Activated CD8-positive, alpha-beta memory T cell treated with anti-CD3 and anti-CD28 coated beads, Interleukin-2, amount 10 ng/mL, durations not matched to agents 7 days and 5 days (primary cell): ENCODE measurements around the gene CYB561D1. TPM values are rescaled to one million over a fixed set of nuclear protein-coding genes. Genes with fewer than 3 reads are reported as not detected.

Experiments
- ATAC-seq: fragments of 150-1000 bp; cut with Tn5 transposase; one replicate; pipeline ENCODE4 v1.10.0; 2021; ENCODE audit warnings: moderate library complexity
- CTCF ChIA-PET: fragments of 350-600 bp; sonication (Branson Sonifier 250); formaldehyde crosslinking; loops from one replicate; lab custom pipeline; 2021; ENCODE audit warnings: antibody characterized with exemption; lab: Charles Lee
- DNase-seq: peaks from one replicate; pipeline ENCODE4 v3.0.0-alpha.2; 2020
- H3K27ac Mint-ChIP-seq: one replicate; pipeline ENCODE4 v1.8.0; 2021; ENCODE audit warnings: mild to moderate bottlenecking, mixed read lengths
- H3K27me3 Mint-ChIP-seq: one replicate; pipeline ENCODE4 v1.8.0; 2021; ENCODE audit warnings: mixed read lengths
- H3K36me3 Mint-ChIP-seq: one replicate; pipeline ENCODE4 v1.8.0; 2021; ENCODE audit warnings: mild to moderate bottlenecking, mixed read lengths
- H3K4me1 Mint-ChIP-seq: one replicate; pipeline ENCODE4 v1.8.0; 2021; ENCODE audit warnings: mixed read lengths
- H3K4me3 Mint-ChIP-seq: one replicate; pipeline ENCODE4 v1.8.0; 2021; ENCODE audit warnings: mild to moderate bottlenecking, moderate library complexity, mixed read lengths
- H3K9me3 Mint-ChIP-seq: one replicate; pipeline ENCODE4 v1.8.0; 2022; ENCODE audit warnings: low read depth, mixed read lengths
- total RNA-seq, 2 experiments: library from RNA; stranded (reverse); gene quantifications; one replicate each; pipeline ENCODE4 v1.2.3, GENCODE V29; 2021

CYB561D1 gene
- total RNA-seq, 2 experiments from 2014 or later = 11.0 to 15.0 TPM

DNA sequence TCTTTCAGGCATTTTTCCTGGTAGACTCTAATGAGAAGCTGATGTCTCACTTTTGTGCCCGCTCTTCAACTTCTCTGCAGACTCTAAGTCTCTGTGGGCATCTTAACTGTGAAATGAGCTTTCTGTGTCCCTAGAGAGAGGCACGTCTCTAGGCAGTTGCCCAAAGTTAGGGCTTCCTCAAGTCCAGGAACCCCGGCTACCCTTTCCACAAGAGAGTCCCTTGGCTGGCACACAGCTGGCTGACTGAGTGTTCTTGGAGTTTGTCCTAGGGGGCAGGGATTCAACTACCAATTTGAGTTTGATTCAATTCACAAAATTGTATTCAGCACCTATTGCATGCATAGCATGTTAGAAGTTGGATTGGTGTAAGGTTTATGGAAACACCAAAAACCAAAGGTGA, 47.2 kb downstream of the CYB561D1 start:
- no peak for ATAC-seq
- Mint-ChIP-seq H3K9me3 (no peaks in the 10 kb centered on the region), H3K4me1 (no peaks in the 10 kb centered on the region), H3K4me3 (no peak overlapping the region), H3K27me3 (peaks cover 5% of the 10 kb centered on the region), H3K27ac (no peak overlapping the region), H3K36me3 (no peaks in the 10 kb centered on the region)
- CTCF ChIA-PET = interaction anchor here (0.9 to 46.0 kb wide), 7 partner anchors 8 to 444 kb away, joined by 3 to 1550 read pairs (median 6); partner anchors contain the start of genes AHCYL1, AMIGO1, ATXN7L2 and CYB561D1
- DNase-seq = no peak

DNA sequence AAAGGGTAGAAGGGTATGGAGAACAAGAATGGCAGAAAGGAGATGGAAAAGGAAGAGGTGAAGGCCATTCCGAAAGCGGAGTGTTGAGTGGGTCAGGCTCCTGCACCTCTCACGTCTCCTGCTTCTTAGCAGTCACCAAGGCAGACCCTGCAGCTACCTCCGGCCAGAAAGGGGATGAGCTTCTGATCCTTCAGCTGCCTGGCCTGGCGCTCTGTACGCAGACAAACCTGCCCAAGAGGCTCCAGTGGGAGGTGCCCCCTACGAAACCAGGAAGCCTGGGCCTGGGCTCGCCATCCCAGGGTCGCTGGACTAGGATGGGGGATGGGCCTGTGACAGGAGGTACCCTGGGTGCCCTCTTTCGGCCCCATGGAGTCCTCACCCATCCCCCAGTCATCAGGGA, 48.8 kb downstream of the CYB561D1 start:
- peaks cover 1% of the 10 kb centered on the region for H3K36me3 Mint-ChIP-seq
- CTCF ChIA-PET = interaction anchor here (1.2 to 46.0 kb wide), 8 partner anchors 9 to 263 kb away, joined by 3 to 1550 read pairs (median 17); partner anchors contain the start of genes AMIGO1, ATXN7L2 and CYB561D1

DNA sequence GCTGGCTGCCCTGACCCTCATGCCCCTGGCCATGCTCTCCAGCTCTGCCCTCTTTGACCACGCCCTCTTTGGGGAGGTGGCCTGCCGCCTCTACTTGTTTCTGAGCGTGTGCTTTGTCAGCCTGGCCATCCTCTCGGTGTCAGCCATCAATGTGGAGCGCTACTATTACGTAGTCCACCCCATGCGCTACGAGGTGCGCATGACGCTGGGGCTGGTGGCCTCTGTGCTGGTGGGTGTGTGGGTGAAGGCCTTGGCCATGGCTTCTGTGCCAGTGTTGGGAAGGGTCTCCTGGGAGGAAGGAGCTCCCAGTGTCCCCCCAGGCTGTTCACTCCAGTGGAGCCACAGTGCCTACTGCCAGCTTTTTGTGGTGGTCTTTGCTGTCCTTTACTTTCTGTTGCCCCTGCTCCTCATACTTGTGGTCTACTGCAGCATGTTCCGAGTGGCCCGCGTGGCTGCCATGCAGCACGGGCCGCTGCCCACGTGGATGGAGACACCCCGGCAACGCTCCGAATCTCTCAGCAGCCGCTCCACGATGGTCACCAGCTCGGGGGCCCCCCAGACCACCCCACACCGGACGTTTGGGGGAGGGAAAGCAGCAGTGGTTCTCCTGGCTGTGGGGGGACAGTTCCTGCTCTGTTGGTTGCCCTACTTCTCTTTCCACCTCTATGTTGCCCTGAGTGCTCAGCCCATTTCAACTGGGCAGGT, 49.5 kb downstream of the CYB561D1 start:
- H3K36me3 Mint-ChIP-seq = peaks cover 2% of the 10 kb centered on the region
- H3K4me3 Mint-ChIP-seq = no peak overlapping the region
- H3K4me1 Mint-ChIP-seq = peaks cover 9% of the 10 kb centered on the region
- ATAC-seq = no peak
- no peak overlapping the region for H3K27ac Mint-ChIP-seq
- peaks cover 5% of the 10 kb centered on the region for H3K27me3 Mint-ChIP-seq
- no peaks in the 10 kb centered on the region for H3K9me3 Mint-ChIP-seq
- CTCF ChIA-PET = interaction anchor here (1.1 to 7.3 kb wide), 7 partner anchors 10 to 233 kb away, joined by 3 to 146 read pairs (median 22); partner anchors contain the start of gene CYB561D1
- no peak for DNase-seq

More for the DNA sequence above, 48.8 kb downstream of the CYB561D1 start:
- Mint-ChIP-seq H3K4me1 (peaks cover 9% of the 10 kb centered on the region), H3K4me3 (no peak overlapping the region), H3K9me3 (no peaks in the 10 kb centered on the region), H3K27ac (no peak overlapping the region), H3K27me3 (peaks cover 5% of the 10 kb centered on the region)
- no peak for DNase-seq
- ATAC-seq = no peak

DNA sequence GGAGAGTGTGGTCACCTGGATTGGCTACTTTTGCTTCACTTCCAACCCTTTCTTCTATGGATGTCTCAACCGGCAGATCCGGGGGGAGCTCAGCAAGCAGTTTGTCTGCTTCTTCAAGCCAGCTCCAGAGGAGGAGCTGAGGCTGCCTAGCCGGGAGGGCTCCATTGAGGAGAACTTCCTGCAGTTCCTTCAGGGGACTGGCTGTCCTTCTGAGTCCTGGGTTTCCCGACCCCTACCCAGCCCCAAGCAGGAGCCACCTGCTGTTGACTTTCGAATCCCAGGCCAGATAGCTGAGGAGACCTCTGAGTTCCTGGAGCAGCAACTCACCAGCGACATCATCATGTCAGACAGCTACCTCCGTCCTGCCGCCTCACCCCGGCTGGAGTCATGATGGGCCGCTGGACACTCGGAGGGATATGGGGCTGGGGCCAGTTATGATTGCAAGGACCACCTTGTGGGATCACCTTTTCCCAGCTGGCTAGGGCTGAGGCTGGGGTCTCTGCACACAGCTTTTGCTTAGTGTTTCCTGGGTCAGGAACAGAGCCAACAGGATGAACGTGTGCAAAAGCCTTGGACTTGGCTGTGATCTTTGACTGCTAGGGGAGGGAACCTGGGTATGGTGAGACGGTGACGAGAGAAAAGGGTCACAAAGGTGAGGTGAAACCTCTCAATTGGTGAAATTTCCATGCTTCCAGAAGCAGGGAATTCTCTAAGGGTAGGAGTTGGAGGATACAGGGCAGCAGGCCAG, 50.3 kb downstream of the CYB561D1 start:
- CTCF ChIA-PET = interaction anchor here (1.1 to 7.3 kb wide), 7 partner anchors 11 to 106 kb away, joined by 3 to 146 read pairs (median 22); partner anchors contain the start of gene CYB561D1
- H3K36me3 Mint-ChIP-seq = peaks cover 2% of the 10 kb centered on the region
- H3K27ac Mint-ChIP-seq = no peak overlapping the region
- no peaks in the 10 kb centered on the region for H3K9me3 Mint-ChIP-seq
- ATAC-seq (no peak), DNase-seq (no peak)
- H3K4me3 Mint-ChIP-seq = no peak overlapping the region
- peaks cover 12% of the 10 kb centered on the region for H3K4me1 Mint-ChIP-seq
- peaks cover 5% of the 10 kb centered on the region for H3K27me3 Mint-ChIP-seq

DNA sequence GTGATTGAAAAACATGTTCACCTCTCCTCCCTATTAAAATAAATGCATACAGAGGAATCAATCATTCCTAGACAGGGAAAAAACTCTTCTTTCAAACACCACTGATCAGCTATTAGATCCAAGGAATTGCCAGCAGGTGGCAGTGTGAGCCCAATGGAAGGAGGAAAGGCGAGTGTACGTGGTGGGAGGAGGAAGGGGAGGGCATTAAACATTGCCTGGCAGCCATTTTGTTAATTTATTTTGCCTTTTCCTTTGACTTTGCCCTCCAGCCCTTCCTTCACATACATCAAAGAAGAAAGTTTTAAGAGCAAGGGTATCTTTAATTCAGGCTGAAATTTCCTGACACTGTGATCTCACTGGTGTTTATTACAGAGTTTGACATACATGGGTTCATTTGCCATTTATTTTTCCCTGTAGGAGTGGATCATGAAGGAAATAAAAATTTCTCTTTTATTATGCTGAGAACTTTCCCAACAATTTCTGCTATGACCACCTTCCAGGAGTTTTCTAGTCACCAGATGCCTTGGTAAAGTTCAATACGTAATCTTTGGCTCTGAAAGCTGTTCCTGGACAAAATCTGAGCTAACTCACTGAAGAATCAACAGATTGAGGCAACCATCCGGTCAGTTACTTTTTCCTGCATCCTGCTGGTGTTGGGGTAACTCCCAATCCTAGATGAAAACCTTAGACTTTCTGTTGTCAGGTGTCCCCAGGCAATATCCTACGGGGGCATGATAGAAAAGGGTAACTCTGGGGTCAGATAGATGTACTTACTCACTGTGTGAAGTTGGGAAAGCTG, 52.6 kb downstream of the CYB561D1 start:
- peaks cover 4% of the 10 kb centered on the region for H3K36me3 Mint-ChIP-seq
- H3K4me1 Mint-ChIP-seq = peaks cover 32% of the 10 kb centered on the region
- peak; percentile 50 for ATAC-seq

DNA sequence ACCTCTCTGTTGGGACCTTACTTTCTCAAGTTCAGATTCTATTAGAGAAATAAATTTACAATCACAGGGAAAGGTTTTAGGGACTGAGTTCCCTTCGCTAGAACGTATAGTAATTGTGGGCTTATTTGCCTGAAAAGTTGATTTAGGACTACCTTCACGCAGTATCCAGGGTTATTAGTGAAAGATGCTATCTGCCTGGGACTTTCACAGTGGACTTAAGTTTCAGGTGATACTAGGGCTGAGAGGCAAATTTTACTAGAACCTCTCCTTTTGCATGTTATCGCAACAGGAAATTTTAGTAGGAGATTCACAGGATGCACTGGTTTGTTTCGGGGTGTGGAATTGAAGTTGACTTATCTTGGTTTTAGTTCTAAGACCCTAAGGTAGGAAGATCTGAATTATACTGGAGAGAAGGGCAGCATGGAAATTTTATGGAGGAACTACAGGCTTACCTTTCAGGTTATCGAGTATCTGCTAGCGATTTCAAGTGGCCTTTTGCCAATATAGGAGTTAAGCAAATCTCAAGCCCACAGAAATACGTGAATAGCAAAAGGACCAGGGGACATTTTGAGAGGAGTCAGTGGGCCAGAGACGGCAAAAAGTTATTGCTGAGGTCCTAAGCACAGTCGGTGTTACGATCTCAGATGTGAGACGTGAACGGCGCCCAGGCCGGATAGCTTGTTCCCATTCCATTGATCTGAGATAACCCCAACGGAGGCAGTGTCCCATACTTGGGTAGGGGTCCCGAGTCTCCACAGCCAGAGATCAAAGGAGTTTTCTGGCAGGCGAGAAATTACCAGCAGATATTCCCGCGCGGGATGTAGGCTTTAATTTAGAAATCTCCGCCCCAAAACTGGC, 53.8 kb downstream of the CYB561D1 start:
- Mint-ChIP-seq H3K27ac (peak overlapping the region; percentile 98), H3K4me3 (peak overlapping the region; percentile 95), H3K9me3 (no peaks in the 10 kb centered on the region), H3K27me3 (no peaks in the 10 kb centered on the region), H3K36me3 (peaks cover 7% of the 10 kb centered on the region), H3K4me1 (peaks cover 35% of the 10 kb centered on the region)
- ATAC-seq = no peak
- CTCF ChIA-PET = interaction anchor here (0.7 to 7.3 kb wide), 33 partner anchors 9 to 482 kb away, joined by 3 to 146 read pairs (median 9); partner anchors contain the start of genes AHCYL1, AMPD2, ATXN7L2 and CYB561D1
- DNase-seq = peak; percentile 61

More for the DNA sequence above, 52.6 kb downstream of the CYB561D1 start:
- peak overlapping the region; percentile 95 for H3K4me3 Mint-ChIP-seq
- peak overlapping the region; percentile 98 for H3K27ac Mint-ChIP-seq
- DNase-seq = peak; percentile 95
- CTCF ChIA-PET = interaction anchor here (0.7 to 7.3 kb wide), 35 partner anchors 13 to 446 kb away, joined by 3 to 146 read pairs (median 5); partner anchors contain the start of genes AHCYL1, AMPD2, ATXN7L2 and CYB561D1
- no peaks in the 10 kb centered on the region for H3K9me3 Mint-ChIP-seq
- H3K27me3 Mint-ChIP-seq = peaks cover 3% of the 10 kb centered on the region

DNA sequence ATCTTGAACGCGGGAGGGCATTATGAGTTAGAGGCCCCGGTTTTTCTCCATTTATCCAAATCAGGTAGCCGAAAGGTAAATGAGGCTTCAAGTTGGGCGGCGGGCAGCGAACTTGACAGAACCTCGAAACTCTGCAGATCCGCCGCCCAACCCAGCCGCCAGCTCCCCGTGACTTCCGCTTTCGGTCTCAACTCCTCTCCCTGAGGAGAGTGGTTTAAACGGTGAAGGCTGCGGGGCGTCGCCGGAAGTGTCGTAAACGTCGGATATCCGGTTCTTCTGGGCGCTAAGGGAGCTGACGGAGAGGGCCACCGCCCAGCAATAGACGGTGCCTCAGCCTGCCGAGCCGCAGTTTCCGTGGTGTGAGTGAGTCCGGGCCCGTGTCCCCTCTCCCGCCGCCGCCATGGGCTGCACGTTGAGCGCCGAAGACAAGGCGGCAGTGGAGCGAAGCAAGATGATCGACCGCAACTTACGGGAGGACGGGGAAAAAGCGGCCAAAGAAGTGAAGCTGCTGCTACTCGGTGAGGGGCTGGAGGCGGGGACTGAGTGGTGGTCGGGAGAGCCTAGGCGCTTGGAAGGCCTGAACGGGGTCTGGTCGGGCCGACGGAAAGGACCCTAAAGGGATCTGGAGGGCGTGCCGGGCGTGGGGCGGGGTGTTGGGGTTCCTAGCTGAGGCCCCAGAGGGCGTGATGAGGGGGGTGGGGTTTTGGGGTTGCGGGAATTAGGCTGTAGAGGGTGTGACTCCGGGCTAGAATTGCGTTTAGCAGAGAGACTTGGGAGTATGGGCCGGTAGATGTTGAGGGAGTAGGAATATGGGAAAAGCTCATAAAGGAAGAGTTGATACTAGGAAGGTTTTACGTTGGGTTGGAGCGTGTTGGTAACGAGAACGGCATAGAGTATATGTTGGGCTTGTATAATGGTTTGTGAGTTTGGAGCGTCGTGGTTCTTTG, 54.7 kb downstream of the CYB561D1 start, which contains the start of gene GNAI3:
TSS of gene GNAI3 (plus strand) at position 295 of the 947 bp plus-strand sequence. CDS start at position 401, 106 bp downstream.
- peak within 1 kb of the TSS; percentile 98 for H3K27ac Mint-ChIP-seq
- peak within 1 kb of the TSS; percentile 95 for H3K4me3 Mint-ChIP-seq
- CTCF ChIA-PET = interaction anchor here (0.7 to 3.5 kb wide), 33 partner anchors 10 to 1071 kb away, joined by 3 to 34 read pairs (median 5); partner anchors contain the start of genes AHCYL1, AMPD2, ATXN7L2 and CYB561D1
- H3K36me3 Mint-ChIP-seq = peaks cover 10% of the 10 kb centered on the region
- H3K4me1 Mint-ChIP-seq = peaks cover 35% of the 10 kb centered on the region
- no peaks in the 10 kb centered on the region for H3K27me3 Mint-ChIP-seq
- DNase-seq (peak; percentile 99), ATAC-seq (peak; percentile 94)
- H3K9me3 Mint-ChIP-seq = no peaks in the 10 kb centered on the region

Other genes starting within 250 kb of the CYB561D1 start
- 1 to 10 TPM; 3.3 to 4.0 TPM for gene CELSR2, start 244.6 kb upstream of the CYB561D1 start, total RNA-seq
- gene PSRC1, start 210.9 kb upstream of the CYB561D1 start, total RNA-seq = 10 to 100 TPM; 19.6 to 36.1 TPM
- not detected for gene MYBPHL, start 187.1 kb upstream of the CYB561D1 start, total RNA-seq
- gene SORT1, start 96.2 kb upstream of the CYB561D1 start, total RNA-seq = 1 to 10 TPM; 5.3 to 8.5 TPM
- 100 to 1,000 TPM; 178 to 211 TPM for gene PSMA5, start 67.6 kb upstream of the CYB561D1 start, total RNA-seq
- not detected for gene SYPL2, start 27.5 kb upstream of the CYB561D1 start, total RNA-seq
- 10 to 100 TPM; 10.4 to 11.1 TPM for gene ATXN7L2, start 10.2 kb upstream of the CYB561D1 start, total RNA-seq
- gene AMIGO1, start 15.6 kb downstream of the CYB561D1 start, total RNA-seq = under 1 TPM; 0.20 to 0.26 TPM
- under 1 TPM in 1 of 2 experiments, not detected in 1; 0.16 TPM for gene GPR61, start 45.8 kb downstream of the CYB561D1 start, total RNA-seq
- 1 to 10 TPM; 7.5 to 8.3 TPM for gene GNAI3, start 54.5 kb downstream of the CYB561D1 start, total RNA-seq
- gene GNAT2, start 125.5 kb downstream of the CYB561D1 start, total RNA-seq = not detected
- 100 to 1,000 TPM in 1 of 2 experiments, 10 to 100 TPM in 1; 90.4 to 113 TPM for gene AMPD2, start 125.7 kb downstream of the CYB561D1 start, total RNA-seq
- 1 to 10 TPM; 5.7 to 6.7 TPM for gene GSTM4, start 162.0 kb downstream of the CYB561D1 start, total RNA-seq
- 10 to 100 TPM in 1 of 2 experiments, 1 to 10 TPM in 1; 8.0 to 17.8 TPM for gene GSTM2, start 174.0 kb downstream of the CYB561D1 start, total RNA-seq
- not detected for gene GSTM1, start 193.7 kb downstream of the CYB561D1 start, total RNA-seq
- gene GSTM5, start 218.2 kb downstream of the CYB561D1 start, total RNA-seq = not detected
- 1 to 10 TPM; 2.1 to 3.2 TPM for gene GSTM3, start 246.9 kb downstream of the CYB561D1 start, total RNA-seq